Stimulated activated effector memory CD8-positive, alpha-beta T cell treated with anti-CD3 and anti-CD28 coated beads, Interleukin-12 subunit alpha, Interleukin-12 subunit beta, amount 100 ng/mL, for 72 hours (primary cell): ENCODE measurements around the gene ATXN10.
A peak's percentile ranks its signal among the peaks of the same experiment; 100 is the strongest.
"Not testable (repeated sequence)": the region's sequence is repeated elsewhere in the genome, so short reads cannot be mapped to it uniquely, and the experiment has no call there.

ENCODE experiments used
- ATAC-seq: fragments of 150-1000 bp; cut with Tn5 transposase; 2 replicates; pipeline ENCODE4 v1.10.0; 2021
- DNase-seq, 2 donors: peaks; one replicate each; pipeline ENCODE4 v3.0.0; 2021 to 2022; ENCODE audit warnings: low spot score in 2 of 2
- H3K27ac Mint-ChIP-seq: one replicate; pipeline ENCODE4 v1.8.0; 2022; ENCODE audit warnings: mild to moderate bottlenecking, mixed read lengths
- H3K36me3 Mint-ChIP-seq: one replicate; pipeline ENCODE4 v1.8.0; 2022; ENCODE audit warnings: mild to moderate bottlenecking, mixed read lengths
- H3K4me1 Mint-ChIP-seq: one replicate; pipeline ENCODE4 v1.8.0; 2022; ENCODE audit warnings: mixed read lengths
- H3K4me3 Mint-ChIP-seq: one replicate; pipeline ENCODE4 v1.8.0; 2022; ENCODE audit warnings: mild to moderate bottlenecking, mixed read lengths
- H3K9me3 Mint-ChIP-seq: one replicate; pipeline ENCODE4 v1.8.0; 2022; ENCODE audit warnings: mixed read lengths

Gene ATXN10

GRCh38 chr22:45704648-45705047 lies 33.0 kb downstream of the ATXN10 start:
- no peak for ATAC-seq
- H3K36me3 Mint-ChIP-seq: peaks cover 93% of the 10 kb centered on the region
- no peaks in the 10 kb centered on the region for H3K9me3 Mint-ChIP-seq
- H3K4me1 Mint-ChIP-seq: peaks cover 29% of the 10 kb centered on the region
- H3K27ac Mint-ChIP-seq: peak overlapping the region; percentile 27
- H3K4me3 Mint-ChIP-seq: no peak overlapping the region
- DNase-seq: no peak

GRCh38 chr22:45707605-45708004 lies 36.0 kb downstream of the ATXN10 start:
- H3K27ac Mint-ChIP-seq: peak overlapping the region; percentile 44
- ATAC-seq (no peak), DNase-seq (no peak)
- H3K4me3 Mint-ChIP-seq: no peak overlapping the region
- no peaks in the 10 kb centered on the region for H3K9me3 Mint-ChIP-seq
- peaks cover 37% of the 10 kb centered on the region for H3K4me1 Mint-ChIP-seq
- peaks cover 76% of the 10 kb centered on the region for H3K36me3 Mint-ChIP-seq

- H3K4me1 Mint-ChIP-seq: peaks cover 37% of the 10 kb centered on the region
Observed at GRCh38 chr22:45708145-45708544, 36.5 kb downstream of the ATXN10 start.

GRCh38 chr22:45709060-45709739 lies 37.6 kb downstream of the ATXN10 start:
- Mint-ChIP-seq H3K9me3 (no peaks in the 10 kb centered on the region), H3K27ac (peak overlapping the region; percentile 24), H3K4me3 (no peak overlapping the region), H3K4me1 (peaks cover 37% of the 10 kb centered on the region), H3K36me3 (peaks cover 73% of the 10 kb centered on the region)
- DNase-seq: no peak
- ATAC-seq: peak; percentile 95

More at GRCh38 chr22:45708145-45708544, 36.5 kb downstream of the ATXN10 start:
- no peak for DNase-seq
- no peaks in the 10 kb centered on the region for H3K9me3 Mint-ChIP-seq
- H3K27ac Mint-ChIP-seq: peak overlapping the region; percentile 44
- H3K4me3 Mint-ChIP-seq: no peak overlapping the region
- H3K36me3 Mint-ChIP-seq: peaks cover 74% of the 10 kb centered on the region
- no peak for ATAC-seq

- Mint-ChIP-seq H3K4me3 (no peak overlapping the region), H3K27ac (peak overlapping the region; percentile 24), H3K36me3 (peaks cover 73% of the 10 kb centered on the region), H3K9me3 (no peaks in the 10 kb centered on the region), H3K4me1 (peaks cover 36% of the 10 kb centered on the region)
- DNase-seq (no peak), ATAC-seq (peak; percentile 76)
Observed at GRCh38 chr22:45709866-45710265, 38.2 kb downstream of the ATXN10 start.

- no peaks in the 10 kb centered on the region for H3K9me3 Mint-ChIP-seq
- H3K4me1 Mint-ChIP-seq: peaks cover 32% of the 10 kb centered on the region
- ATAC-seq: no peak
- H3K4me3 Mint-ChIP-seq: no peak overlapping the region
- DNase-seq: no peak
- peaks cover 72% of the 10 kb centered on the region for H3K36me3 Mint-ChIP-seq
- peak overlapping the region; percentile 24 for H3K27ac Mint-ChIP-seq
Observed at GRCh38 chr22:45710469-45710868, 38.8 kb downstream of the ATXN10 start.

- ATAC-seq, H3K27ac Mint-ChIP-seq, H3K4me3 Mint-ChIP-seq, DNase-seq, H3K9me3 Mint-ChIP-seq: not testable (repeated sequence)
- peaks cover 17% of the 10 kb centered on the region for H3K4me1 Mint-ChIP-seq
- peaks cover 66% of the 10 kb centered on the region for H3K36me3 Mint-ChIP-seq
Observed at GRCh38 chr22:45714390-45714789, 42.8 kb downstream of the ATXN10 start.

- ATAC-seq (no peak), DNase-seq (no peak)
- Mint-ChIP-seq H3K36me3 (peaks cover 76% of the 10 kb centered on the region), H3K27ac (no peak overlapping the region), H3K4me1 (peaks cover 20% of the 10 kb centered on the region), H3K4me3 (no peak overlapping the region), H3K9me3 (no peaks in the 10 kb centered on the region)
Observed at GRCh38 chr22:45717789-45718188, 46.2 kb downstream of the ATXN10 start.

GRCh38 chr22:45718391-45718790 lies 46.8 kb downstream of the ATXN10 start:
- ATAC-seq: no peak
- peaks cover 26% of the 10 kb centered on the region for H3K4me1 Mint-ChIP-seq
- H3K27ac Mint-ChIP-seq: no peak overlapping the region
- H3K36me3 Mint-ChIP-seq: peaks cover 71% of the 10 kb centered on the region
- no peaks in the 10 kb centered on the region for H3K9me3 Mint-ChIP-seq
- H3K4me3 Mint-ChIP-seq: no peak overlapping the region
- DNase-seq: no peak

GRCh38 chr22:45720839-45721378 lies 49.3 kb downstream of the ATXN10 start:
- DNase-seq: no peak
- peaks cover 46% of the 10 kb centered on the region for H3K4me1 Mint-ChIP-seq
- no peaks in the 10 kb centered on the region for H3K9me3 Mint-ChIP-seq
- no peak overlapping the region for H3K27ac Mint-ChIP-seq
- H3K4me3 Mint-ChIP-seq: no peak overlapping the region
- H3K36me3 Mint-ChIP-seq: peaks cover 48% of the 10 kb centered on the region
- peak; percentile 42 for ATAC-seq

- no peak overlapping the region for H3K4me3 Mint-ChIP-seq
- H3K9me3 Mint-ChIP-seq: no peaks in the 10 kb centered on the region
- ATAC-seq: peak; percentile 48
- peaks cover 43% of the 10 kb centered on the region for H3K36me3 Mint-ChIP-seq
- peak overlapping the region; percentile 32 for H3K27ac Mint-ChIP-seq
- DNase-seq: no peak
- peaks cover 53% of the 10 kb centered on the region for H3K4me1 Mint-ChIP-seq
Observed at GRCh38 chr22:45722006-45722405, 50.4 kb downstream of the ATXN10 start.

GRCh38 chr22:45726081-45726480 lies 54.4 kb downstream of the ATXN10 start:
- DNase-seq: no peak
- no peaks in the 10 kb centered on the region for H3K9me3 Mint-ChIP-seq
- H3K27ac Mint-ChIP-seq: no peak overlapping the region
- H3K36me3 Mint-ChIP-seq: peaks cover 45% of the 10 kb centered on the region
- no peak overlapping the region for H3K4me3 Mint-ChIP-seq
- peaks cover 60% of the 10 kb centered on the region for H3K4me1 Mint-ChIP-seq
- no peak for ATAC-seq

- no peak for DNase-seq
- Mint-ChIP-seq H3K27ac (peak overlapping the region; percentile 44), H3K9me3 (no peaks in the 10 kb centered on the region), H3K4me3 (no peak overlapping the region), H3K4me1 (peaks cover 20% of the 10 kb centered on the region), H3K36me3 (peaks cover 81% of the 10 kb centered on the region)
- ATAC-seq: no peak
Observed at GRCh38 chr22:45731041-45731797, 59.6 kb downstream of the ATXN10 start.

GRCh38 chr22:45731798-45732495 lies 60.3 kb downstream of the ATXN10 start:
- Mint-ChIP-seq H3K4me1 (peaks cover 12% of the 10 kb centered on the region), H3K4me3 (no peak overlapping the region), H3K9me3 (no peaks in the 10 kb centered on the region), H3K36me3 (peaks cover 83% of the 10 kb centered on the region), H3K27ac (peak overlapping the region; percentile 44)
- ATAC-seq (no peak), DNase-seq (no peak)

GRCh38 chr22:45735273-45735672 lies 63.6 kb downstream of the ATXN10 start:
- H3K9me3 Mint-ChIP-seq: no peaks in the 10 kb centered on the region
- no peak for DNase-seq
- H3K4me1 Mint-ChIP-seq: peaks cover 15% of the 10 kb centered on the region
- H3K4me3 Mint-ChIP-seq: no peak overlapping the region
- ATAC-seq: no peak
- no peak overlapping the region for H3K27ac Mint-ChIP-seq
- peaks cover 100% of the 10 kb centered on the region for H3K36me3 Mint-ChIP-seq
